GM23338 (cell line): ENCODE results near the gene ZNF536.

Experiments used
- CREB1 ChIP-seq: fragments of 250-450 bp; sonication (Bioruptor Pico); IDR thresholded peaks from 2 replicates; pipeline ENCODE4 v1.5.0; 2020; ENCODE audit warnings: low read depth, mild to moderate bottlenecking, moderate library complexity
- EZH2 ChIP-seq: fragments of 200-600 bp; sonication (generic); IDR thresholded peaks from one replicate; pipeline ENCODE4 v1.8.0; 2017; ENCODE audit warnings: antibody characterized with exemption, mild to moderate bottlenecking, low read depth; ENCODE audit not compliant: unreplicated experiment
- EZH2phosphoT487 ChIP-seq: fragments of 200-600 bp; sonication (generic); IDR thresholded peaks from one replicate; pipeline ENCODE4 v1.8.1; 2018; ENCODE audit warnings: antibody characterized with exemption; ENCODE audit not compliant: unreplicated experiment
- JUNB ChIP-seq: IDR thresholded peaks from one replicate; pipeline ENCODE4 v1.6.1; 2016; ENCODE audit warnings: antibody characterized with exemption; ENCODE audit not compliant: unreplicated experiment
- POLR2AphosphoS5 ChIP-seq: IDR thresholded peaks from 2 replicates; pipeline ENCODE4 v1.6.1; 2016; ENCODE audit warnings: antibody characterized with exemption, low read depth
- ZNF114 ChIP-seq: fragments of 250-450 bp; sonication (Bioruptor Pico); IDR thresholded peaks from 2 replicates; pipeline ENCODE4 v1.5.0; 2020; ENCODE audit warnings: mild to moderate bottlenecking, moderate library complexity
- TF ChIP-seq, protein P1 (sequence below), 2 experiments: fragments of 200-600 bp in 1 of 2; sonication (generic) in 1 of 2; conservative IDR thresholded peaks; 2 replicates each; pipeline versions ENCODE4 v1.5.1 to v1.6.1; 2016 to 2017; ENCODE audit warnings: antibody characterized with exemption in 2 of 2, low read depth in 2 of 2, mild to moderate bottlenecking in 2 of 2, moderate library complexity in 1 of 2
- TF ChIP-seq, protein P2 (sequence below): IDR thresholded peaks from one replicate; pipeline ENCODE4 v1.6.1; 2018; ENCODE audit warnings: antibody characterized with exemption; ENCODE audit not compliant: unreplicated experiment

GRCh38 chr19:30338878-30339623 is 33.1 kb upstream of the ZNF536 start:
- TF ChIP-seq, protein P1, sequence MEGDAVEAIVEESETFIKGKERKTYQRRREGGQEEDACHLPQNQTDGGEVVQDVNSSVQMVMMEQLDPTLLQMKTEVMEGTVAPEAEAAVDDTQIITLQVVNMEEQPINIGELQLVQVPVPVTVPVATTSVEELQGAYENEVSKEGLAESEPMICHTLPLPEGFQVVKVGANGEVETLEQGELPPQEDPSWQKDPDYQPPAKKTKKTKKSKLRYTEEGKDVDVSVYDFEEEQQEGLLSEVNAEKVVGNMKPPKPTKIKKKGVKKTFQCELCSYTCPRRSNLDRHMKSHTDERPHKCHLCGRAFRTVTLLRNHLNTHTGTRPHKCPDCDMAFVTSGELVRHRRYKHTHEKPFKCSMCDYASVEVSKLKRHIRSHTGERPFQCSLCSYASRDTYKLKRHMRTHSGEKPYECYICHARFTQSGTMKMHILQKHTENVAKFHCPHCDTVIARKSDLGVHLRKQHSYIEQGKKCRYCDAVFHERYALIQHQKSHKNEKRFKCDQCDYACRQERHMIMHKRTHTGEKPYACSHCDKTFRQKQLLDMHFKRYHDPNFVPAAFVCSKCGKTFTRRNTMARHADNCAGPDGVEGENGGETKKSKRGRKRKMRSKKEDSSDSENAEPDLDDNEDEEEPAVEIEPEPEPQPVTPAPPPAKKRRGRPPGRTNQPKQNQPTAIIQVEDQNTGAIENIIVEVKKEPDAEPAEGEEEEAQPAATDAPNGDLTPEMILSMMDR (conservative IDR thresholded peaks at IDR 0.05; ENCODE audit: low read depth in 2 of 2): no peak
- TF ChIP-seq, protein P2, sequence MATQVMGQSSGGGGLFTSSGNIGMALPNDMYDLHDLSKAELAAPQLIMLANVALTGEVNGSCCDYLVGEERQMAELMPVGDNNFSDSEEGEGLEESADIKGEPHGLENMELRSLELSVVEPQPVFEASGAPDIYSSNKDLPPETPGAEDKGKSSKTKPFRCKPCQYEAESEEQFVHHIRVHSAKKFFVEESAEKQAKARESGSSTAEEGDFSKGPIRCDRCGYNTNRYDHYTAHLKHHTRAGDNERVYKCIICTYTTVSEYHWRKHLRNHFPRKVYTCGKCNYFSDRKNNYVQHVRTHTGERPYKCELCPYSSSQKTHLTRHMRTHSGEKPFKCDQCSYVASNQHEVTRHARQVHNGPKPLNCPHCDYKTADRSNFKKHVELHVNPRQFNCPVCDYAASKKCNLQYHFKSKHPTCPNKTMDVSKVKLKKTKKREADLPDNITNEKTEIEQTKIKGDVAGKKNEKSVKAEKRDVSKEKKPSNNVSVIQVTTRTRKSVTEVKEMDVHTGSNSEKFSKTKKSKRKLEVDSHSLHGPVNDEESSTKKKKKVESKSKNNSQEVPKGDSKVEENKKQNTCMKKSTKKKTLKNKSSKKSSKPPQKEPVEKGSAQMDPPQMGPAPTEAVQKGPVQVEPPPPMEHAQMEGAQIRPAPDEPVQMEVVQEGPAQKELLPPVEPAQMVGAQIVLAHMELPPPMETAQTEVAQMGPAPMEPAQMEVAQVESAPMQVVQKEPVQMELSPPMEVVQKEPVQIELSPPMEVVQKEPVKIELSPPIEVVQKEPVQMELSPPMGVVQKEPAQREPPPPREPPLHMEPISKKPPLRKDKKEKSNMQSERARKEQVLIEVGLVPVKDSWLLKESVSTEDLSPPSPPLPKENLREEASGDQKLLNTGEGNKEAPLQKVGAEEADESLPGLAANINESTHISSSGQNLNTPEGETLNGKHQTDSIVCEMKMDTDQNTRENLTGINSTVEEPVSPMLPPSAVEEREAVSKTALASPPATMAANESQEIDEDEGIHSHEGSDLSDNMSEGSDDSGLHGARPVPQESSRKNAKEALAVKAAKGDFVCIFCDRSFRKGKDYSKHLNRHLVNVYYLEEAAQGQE: no peak
- TF ChIP-seq EZH2: no peak
- TF ChIP-seq POLR2AphosphoS5: no peak
- TF ChIP-seq CREB1 (CRISPR knock-in tag): no peak
- TF ChIP-seq ZNF114: no peak
- no peak for TF ChIP-seq JUNB
- TF ChIP-seq EZH2phosphoT487: no peak
